Right ventricle myocardium inferior (tissue), 1 donor: ENCODE results near the gene GNG7. TPM values are rescaled to one million over a fixed set of nuclear protein-coding genes. Genes with fewer than 3 reads are reported as not detected.
A peak's percentile ranks its signal among the peaks of the same experiment; 100 is the strongest.
"Not testable (repeated sequence)": the region's sequence is repeated elsewhere in the genome, so short reads cannot be mapped to it uniquely, and the experiment has no call there.

Source experiments
- ATAC-seq: fragments of 200-7000 bp; cut with Tn5 transposase; one replicate; pipeline ENCODE4 v1.9.1; 2020; ENCODE audit warnings: mild to moderate bottlenecking, moderate library complexity
- DNase-seq: peaks from one replicate; pipeline ENCODE4 v3.0.0; 2021; ENCODE audit errors: missing footprints
- intact Hi-C: fragments of 100-400 bp; cut with DNase I; formaldehyde crosslinking; loops from one replicate; pipeline ENCODE4 v1.11.0; 2022
- total RNA-seq: library from RNA; stranded (reverse); fragmentation: NEBNext Ultra II Directional; extraction: Animal tissue kit (Norgen Biotek cat#: 25700); gene quantifications from one replicate; pipeline ENCODE4 v1.2.1, GENCODE V29; 2021
- donor health status: DM: no; HTN: yes; CAD: no; lungs with severe emphysema.

GNG7 gene
- total RNA-seq, 1 donor from 2014 or later: 26.7 TPM

- DNase-seq (peak; percentile 59), ATAC-seq (no peak)
- intact Hi-C loops: no loop called here
Measured at GRCh38 chr19:2481466-2481865, 221.0 kb downstream of the GNG7 start.

GRCh38 chr19:2479556-2480194 is 222.8 kb downstream of the GNG7 start:
- DNase-seq: peak; percentile 62
- intact Hi-C loops: no loop called here
- ATAC-seq: no peak

GRCh38 chr19:2478756-2479555 is 223.5 kb downstream of the GNG7 start:
- intact Hi-C loops: no loop called here
- ATAC-seq (peak; percentile 32), DNase-seq (peak; percentile 90)

- peak; percentile 1 for ATAC-seq
- intact Hi-C loops: no loop called here
Measured at GRCh38 chr19:2478278-2478755, 224.2 kb downstream of the GNG7 start.

GRCh38 chr19:2477732-2478191 is 224.7 kb downstream of the GNG7 start:
- intact Hi-C loops: loop anchor here (1.0 to 2.0 kb wide), 2 partner anchors 17 to 66 kb away; no protein-coding TSS in a partner anchor
- DNase-seq (peak; percentile 64), ATAC-seq (no peak)

More at GRCh38 chr19:2478278-2478755, 224.2 kb downstream of the GNG7 start:
- peak; percentile 85 for DNase-seq

- ATAC-seq (peak; percentile 3), DNase-seq (no peak)
- intact Hi-C loops: loop anchor here (1.0 to 2.0 kb wide), 2 partner anchors 18 to 66 kb away; no protein-coding TSS in a partner anchor
Measured at GRCh38 chr19:2477141-2477710, 225.3 kb downstream of the GNG7 start.

- DNase-seq (peak; percentile 77), ATAC-seq (peak; percentile 0)
- intact Hi-C loops: loop anchor here (1.0 to 2.0 kb wide), 2 partner anchors 18 to 67 kb away; no protein-coding TSS in a partner anchor
Measured at GRCh38 chr19:2476451-2477140, 225.9 kb downstream of the GNG7 start.

GRCh38 chr19:2475702-2476450 is 226.6 kb downstream of the GNG7 start, which contains the start of gene GADD45B:
TSS of gene GADD45B (plus strand) at chr19:2476127. CDS start at chr19:2476359, 232 bp downstream.
- intact Hi-C loops: loop anchor here (1.0 to 2.0 kb wide), 2 partner anchors 19 to 160 kb away; no protein-coding TSS in a partner anchor
- ATAC-seq (peak; percentile 86), DNase-seq (peak; percentile 98)

GRCh38 chr19:2475018-2475701 is 227.3 kb downstream of the GNG7 start:
- DNase-seq (peak; percentile 80), ATAC-seq (peak; percentile 38)
- intact Hi-C loops: loop anchor here (1.0 kb wide), 1 partner anchor 161 kb away; no protein-coding TSS in a partner anchor

- intact Hi-C loops: loop anchor here (1.0 kb wide), 3 partner anchors 105 to 162 kb away; no protein-coding TSS in a partner anchor
- peak; percentile 69 for ATAC-seq
- peak; percentile 94 for DNase-seq
Measured at GRCh38 chr19:2474232-2475017, 228.1 kb downstream of the GNG7 start.

- DNase-seq: peak; percentile 34
- intact Hi-C loops: not testable (repeated sequence)
Measured at GRCh38 chr19:2469915-2470200, 232.6 kb downstream of the GNG7 start.

GRCh38 chr19:2469102-2469914 is 233.2 kb downstream of the GNG7 start:
- intact Hi-C loops: no loop called here
- DNase-seq: peak; percentile 27
- no peak for ATAC-seq

More at GRCh38 chr19:2469915-2470200, 232.6 kb downstream of the GNG7 start:
- not testable (repeated sequence) for ATAC-seq

- intact Hi-C loops: no loop called here
- ATAC-seq (no peak), DNase-seq (no peak)
Measured at GRCh38 chr19:2468596-2468995, 233.9 kb downstream of the GNG7 start.

GRCh38 chr19:2464389-2464788 is 238.1 kb downstream of the GNG7 start:
- DNase-seq (no peak), ATAC-seq (no peak)
- intact Hi-C loops: no loop called here

GRCh38 chr19:2463694-2464093 is 238.8 kb downstream of the GNG7 start:
- DNase-seq, ATAC-seq, intact Hi-C loops: not testable (repeated sequence)
